ENCODE measurements around the gene CSK. TPM values are rescaled to one million over a fixed set of nuclear protein-coding genes. Genes with fewer than 3 reads are reported as not detected.

CSK gene
- total RNA-seq, 2 experiments from 2014 or later = 114 to 118 TPM

- peak overlapping the region; percentile 59 for H3K27ac Mint-ChIP-seq
- no peaks in the 10 kb centered on the region for H3K36me3 ChIP-seq (ENCODE audit: insufficient read depth, low read length)
- no peak overlapping the region for H3K4me3 ChIP-seq (ENCODE audit: low read length)
- ATAC-seq (ENCODE audit: poor library complexity) (no peak), DNase-seq (no peak)
- H3K27me3 ChIP-seq (ENCODE audit: control insufficient read depth in 1 of 2, insufficient read depth in 2 of 2, low read length in 2 of 2) = no peaks in the 10 kb centered on the region
- H3K27ac ChIP-seq (ENCODE audit: low read depth in 1 of 2, low read length in 2 of 2) = no peak overlapping the region
- CTCF ChIA-PET = interaction anchor here (1.5 to 9.3 kb wide), 2 partner anchors 11 to 20 kb away, joined by 4 to 353 read pairs; no protein-coding TSS in a partner anchor
- no peak for TF ChIP-seq CTCF (IDR thresholded peaks at IDR 0.05)
- H3K4me3 Mint-ChIP-seq = no peak overlapping the region
- POLR2A ChIA-PET = interaction anchor here (22.7 kb wide), 1 partner anchor 22 kb away, joined by 925 read pairs; the partner anchor contains the start of gene CSK
- H3K9me3 ChIP-seq (ENCODE audit: control insufficient read depth in 1 of 2, insufficient read depth in 1 of 2, low read length in 2 of 2) = no peaks in the 10 kb centered on the region
- peaks cover 69% of the 10 kb centered on the region for H3K4me1 Mint-ChIP-seq (ENCODE audit: low read depth)
- peaks cover 2% of the 10 kb centered on the region for H3K27me3 Mint-ChIP-seq
- H3K9me3 Mint-ChIP-seq = no peaks in the 10 kb centered on the region
- peaks cover 75% of the 10 kb centered on the region for H3K4me1 ChIP-seq (ENCODE audit: insufficient read depth, low read length)
- intact Hi-C loops (cut with DNase I, micrococcal nuclease) = no loop called here
- H3K36me3 Mint-ChIP-seq (ENCODE audit: low read depth) = no peaks in the 10 kb centered on the region
These were observed 8.1 kb upstream of the CSK start for GRCh38 chr15:74773731-74774252.

- H3K27me3 Mint-ChIP-seq = no peaks in the 10 kb centered on the region
These were observed 6.7 kb upstream of the CSK start for GRCh38 chr15:74775132-74775562.

DNA sequence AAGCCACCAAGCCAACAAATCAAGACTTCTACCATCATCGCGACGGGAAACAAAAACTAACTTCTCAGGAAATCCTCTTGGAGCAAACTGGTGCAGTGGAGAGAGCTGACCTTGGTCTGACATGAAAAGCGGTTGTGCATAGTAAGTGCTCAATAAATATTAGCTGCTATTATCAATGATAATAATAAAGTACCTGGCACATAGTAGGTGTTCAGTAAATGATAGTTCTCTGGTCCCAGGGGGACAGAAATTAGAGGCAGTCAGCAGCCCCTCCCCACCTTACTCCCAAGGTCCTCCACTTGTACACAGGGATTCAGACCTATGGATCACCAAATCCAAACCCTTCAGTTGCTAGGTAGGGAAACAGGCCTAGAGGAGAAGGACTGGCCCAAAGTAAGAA is 6.0 kb upstream of the CSK start:
- intact Hi-C loops (cut with DNase I, micrococcal nuclease) = no loop called here
- no peak for TF ChIP-seq CTCF (IDR thresholded peaks at IDR 0.05)
- H3K9me3 Mint-ChIP-seq = no peaks in the 10 kb centered on the region
- Histone ChIP-seq H3K36me3 (ENCODE audit: insufficient read depth, low read length) (no peaks in the 10 kb centered on the region), H3K27me3 (ENCODE audit: control insufficient read depth in 1 of 2, insufficient read depth in 2 of 2, low read length in 2 of 2) (no peaks in the 10 kb centered on the region), H3K9me3 (ENCODE audit: control insufficient read depth in 1 of 2, insufficient read depth in 1 of 2, low read length in 2 of 2) (no peaks in the 10 kb centered on the region), H3K27ac (ENCODE audit: low read depth in 1 of 2, low read length in 2 of 2) (peak overlapping the region in 1 of 2 donors; percentile 93), H3K4me3 (ENCODE audit: low read length) (no peak overlapping the region), H3K4me1 (ENCODE audit: insufficient read depth, low read length) (peaks cover 93% of the 10 kb centered on the region)
- DNase-seq (no peak), ATAC-seq (ENCODE audit: poor library complexity) (no peak)
- peak overlapping the region; percentile 94 for H3K27ac Mint-ChIP-seq
- H3K27me3 Mint-ChIP-seq = no peaks in the 10 kb centered on the region
- H3K4me1 Mint-ChIP-seq (ENCODE audit: low read depth) = peaks cover 86% of the 10 kb centered on the region
- ChIA-PET POLR2A (interaction anchor here (22.7 kb wide), 1 partner anchor 20 kb away, joined by 925 read pairs; the partner anchor contains the start of gene CSK), CTCF (interaction anchor here (2.5 to 9.3 kb wide), 3 partner anchors 12 to 67 kb away, joined by 6 to 353 read pairs (median 64); partner anchors contain the start of gene ULK3)
- no peaks in the 10 kb centered on the region for H3K36me3 Mint-ChIP-seq (ENCODE audit: low read depth)
- no peak overlapping the region for H3K4me3 Mint-ChIP-seq

More at GRCh38 chr15:74775132-74775562, 6.7 kb upstream of the CSK start:
- no peak overlapping the region for H3K4me3 ChIP-seq (ENCODE audit: low read length)
- no peaks in the 10 kb centered on the region for H3K36me3 ChIP-seq (ENCODE audit: insufficient read depth, low read length)
- ChIA-PET POLR2A (interaction anchor here (22.7 kb wide), 1 partner anchor 20 kb away, joined by 925 read pairs; the partner anchor contains the start of gene CSK), CTCF (interaction anchor here (2.5 to 9.3 kb wide), 2 partner anchors 19 to 68 kb away, joined by 6 to 353 read pairs; partner anchors contain the start of gene ULK3)
- H3K36me3 Mint-ChIP-seq (ENCODE audit: low read depth) = no peaks in the 10 kb centered on the region
- H3K27me3 ChIP-seq (ENCODE audit: control insufficient read depth in 1 of 2, insufficient read depth in 2 of 2, low read length in 2 of 2) = no peaks in the 10 kb centered on the region
- no peak for ATAC-seq (ENCODE audit: poor library complexity)
- peak overlapping the region; percentile 94 for H3K27ac Mint-ChIP-seq
- intact Hi-C loops (cut with DNase I, micrococcal nuclease) = no loop called here
- H3K4me1 Mint-ChIP-seq (ENCODE audit: low read depth) = peaks cover 80% of the 10 kb centered on the region
- TF ChIP-seq CTCF (IDR thresholded peaks at IDR 0.05) = no peak
- no peak for DNase-seq
- no peaks in the 10 kb centered on the region for H3K9me3 ChIP-seq (ENCODE audit: control insufficient read depth in 1 of 2, insufficient read depth in 1 of 2, low read length in 2 of 2)
- no peaks in the 10 kb centered on the region for H3K9me3 Mint-ChIP-seq
- H3K4me3 Mint-ChIP-seq = peak overlapping the region; percentile 25
- no peak overlapping the region for H3K27ac ChIP-seq (ENCODE audit: low read depth in 1 of 2, low read length in 2 of 2)
- peaks cover 88% of the 10 kb centered on the region for H3K4me1 ChIP-seq (ENCODE audit: insufficient read depth, low read length)

All from CD4-positive, alpha-beta T cell (primary cell).